Measurements from ENCODE around the gene MLLT11.
A peak's percentile ranks its signal among the peaks of the same experiment; 100 is the strongest.

Gene MLLT11

DNA sequence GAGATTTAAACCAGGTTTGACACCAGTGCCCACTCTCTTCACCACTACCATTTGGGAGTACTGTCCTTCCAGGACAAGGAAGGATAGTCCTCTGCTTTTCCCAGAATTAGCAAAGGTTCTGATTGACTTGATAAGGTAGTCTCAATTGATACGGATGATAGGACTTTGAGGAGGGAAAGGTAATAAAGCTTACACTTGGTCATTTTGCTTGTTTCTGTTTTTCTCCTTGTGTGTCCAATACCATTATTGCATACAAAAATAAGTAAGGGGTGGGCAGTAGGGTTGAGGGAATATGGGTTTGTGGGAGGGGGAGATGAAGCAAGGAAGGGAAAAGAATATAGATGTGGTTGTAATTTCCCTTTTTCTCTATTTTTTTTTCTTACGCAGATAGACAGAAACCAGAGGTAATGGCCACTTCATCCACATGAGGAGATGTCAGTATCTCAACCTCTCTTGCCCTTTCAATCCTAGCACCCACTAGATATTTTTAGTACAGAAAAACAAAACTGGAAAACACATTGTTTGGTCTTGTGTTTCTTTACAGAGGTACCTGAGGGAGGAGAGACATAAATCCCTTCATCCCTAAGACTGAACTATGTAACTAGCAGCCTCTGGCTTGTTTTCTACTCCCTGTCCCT lies 10.0 kb upstream of the MLLT11 start:
- TF ChIP-seq, protein P1, sequence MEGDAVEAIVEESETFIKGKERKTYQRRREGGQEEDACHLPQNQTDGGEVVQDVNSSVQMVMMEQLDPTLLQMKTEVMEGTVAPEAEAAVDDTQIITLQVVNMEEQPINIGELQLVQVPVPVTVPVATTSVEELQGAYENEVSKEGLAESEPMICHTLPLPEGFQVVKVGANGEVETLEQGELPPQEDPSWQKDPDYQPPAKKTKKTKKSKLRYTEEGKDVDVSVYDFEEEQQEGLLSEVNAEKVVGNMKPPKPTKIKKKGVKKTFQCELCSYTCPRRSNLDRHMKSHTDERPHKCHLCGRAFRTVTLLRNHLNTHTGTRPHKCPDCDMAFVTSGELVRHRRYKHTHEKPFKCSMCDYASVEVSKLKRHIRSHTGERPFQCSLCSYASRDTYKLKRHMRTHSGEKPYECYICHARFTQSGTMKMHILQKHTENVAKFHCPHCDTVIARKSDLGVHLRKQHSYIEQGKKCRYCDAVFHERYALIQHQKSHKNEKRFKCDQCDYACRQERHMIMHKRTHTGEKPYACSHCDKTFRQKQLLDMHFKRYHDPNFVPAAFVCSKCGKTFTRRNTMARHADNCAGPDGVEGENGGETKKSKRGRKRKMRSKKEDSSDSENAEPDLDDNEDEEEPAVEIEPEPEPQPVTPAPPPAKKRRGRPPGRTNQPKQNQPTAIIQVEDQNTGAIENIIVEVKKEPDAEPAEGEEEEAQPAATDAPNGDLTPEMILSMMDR (IDR thresholded peaks at IDR 0.05; ENCODE audit: insufficient read depth, low read length, poor library complexity, severe bottlenecking): no peak
- Histone ChIP-seq H3K27me3 (replicated peaks; ENCODE audit: control insufficient read depth, insufficient read depth, low read length) (no peaks in the 10 kb centered on the region), H3K36me3 (ENCODE audit: control insufficient read depth, insufficient read depth, low read length) (peaks cover 15% of the 10 kb centered on the region), H3K4me3 (replicated peaks; ENCODE audit: low read depth, low read length) (no peak overlapping the region)
- DNase-seq (ENCODE audit: extremely low read depth, insufficient read length): no peak

DNA sequence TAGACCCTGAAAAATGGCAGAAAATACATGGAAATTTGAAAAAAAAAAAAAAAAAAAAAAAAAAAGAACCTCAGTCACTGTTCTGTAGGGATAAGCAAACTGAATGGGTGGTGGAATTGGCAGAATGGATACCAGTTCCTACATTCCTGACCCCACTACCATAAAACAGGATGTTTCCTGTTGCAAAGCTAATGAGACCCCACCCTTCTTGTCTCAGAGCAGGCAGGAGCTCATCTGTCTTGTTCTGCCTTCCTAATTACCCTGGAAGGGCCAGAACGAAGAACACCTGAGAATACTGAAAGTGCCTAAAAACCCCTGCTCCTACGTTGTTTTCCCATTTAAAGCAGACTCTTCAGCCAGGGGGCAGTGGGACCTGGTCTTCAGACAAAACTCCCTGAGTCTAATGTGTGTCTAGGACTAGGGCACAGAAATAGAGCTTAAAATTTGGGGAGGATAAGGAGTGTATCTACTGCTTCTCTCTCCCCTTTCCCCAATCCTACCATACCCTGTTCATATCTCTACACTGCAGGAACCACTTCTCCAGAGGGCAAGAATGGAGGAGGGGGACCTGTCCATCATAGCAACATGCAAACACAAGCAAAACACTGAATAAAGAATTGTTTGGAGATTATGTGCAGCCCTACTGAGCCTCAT lies 8.7 kb upstream of the MLLT11 start:
- no peaks in the 10 kb centered on the region for H3K27me3 ChIP-seq (replicated peaks; ENCODE audit: control insufficient read depth, insufficient read depth, low read length)
- H3K4me3 ChIP-seq (replicated peaks; ENCODE audit: low read depth, low read length): no peak overlapping the region
- TF ChIP-seq, protein P1 (IDR thresholded peaks at IDR 0.05; ENCODE audit: insufficient read depth, low read length, poor library complexity, severe bottlenecking): no peak
- peaks cover 25% of the 10 kb centered on the region for H3K36me3 ChIP-seq (ENCODE audit: control insufficient read depth, insufficient read depth, low read length)
- no peak for DNase-seq (ENCODE audit: extremely low read depth, insufficient read length)

DNA sequence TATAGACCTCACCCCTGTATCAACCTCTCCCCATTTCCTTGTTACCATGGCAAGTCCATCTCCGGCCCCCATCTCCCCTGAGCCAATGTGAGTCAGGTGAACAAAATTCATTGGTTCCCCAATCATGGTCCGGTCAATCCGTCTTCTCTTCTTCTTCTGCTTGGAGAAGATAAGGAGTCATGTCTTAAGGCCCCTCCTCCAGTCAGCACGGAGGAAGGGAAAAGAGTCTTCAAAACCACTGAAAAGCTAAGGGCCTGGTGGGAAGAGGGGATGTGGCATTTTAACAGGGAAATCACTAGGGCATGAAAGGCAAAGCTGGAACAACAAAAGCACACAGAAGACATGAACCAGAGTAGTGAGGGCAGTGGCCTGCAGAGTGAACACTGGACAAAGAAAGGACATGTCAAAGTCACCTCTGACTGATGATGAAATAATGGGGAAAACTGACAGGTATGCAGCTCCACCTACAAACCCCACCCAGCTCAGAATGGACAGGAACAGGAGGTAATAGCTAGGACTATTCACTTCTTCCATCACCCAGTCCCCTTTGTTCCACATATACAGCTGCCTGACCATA lies 5.1 kb upstream of the MLLT11 start:
- no peak overlapping the region for H3K4me3 ChIP-seq (replicated peaks; ENCODE audit: low read depth, low read length)
- H3K27me3 ChIP-seq (replicated peaks; ENCODE audit: control insufficient read depth, insufficient read depth, low read length): no peaks in the 10 kb centered on the region
- TF ChIP-seq, protein P1 (IDR thresholded peaks at IDR 0.05; ENCODE audit: insufficient read depth, low read length, poor library complexity, severe bottlenecking): no peak
- DNase-seq (ENCODE audit: extremely low read depth, insufficient read length): no peak
- H3K36me3 ChIP-seq (ENCODE audit: control insufficient read depth, insufficient read depth, low read length): peaks cover 25% of the 10 kb centered on the region

DNA sequence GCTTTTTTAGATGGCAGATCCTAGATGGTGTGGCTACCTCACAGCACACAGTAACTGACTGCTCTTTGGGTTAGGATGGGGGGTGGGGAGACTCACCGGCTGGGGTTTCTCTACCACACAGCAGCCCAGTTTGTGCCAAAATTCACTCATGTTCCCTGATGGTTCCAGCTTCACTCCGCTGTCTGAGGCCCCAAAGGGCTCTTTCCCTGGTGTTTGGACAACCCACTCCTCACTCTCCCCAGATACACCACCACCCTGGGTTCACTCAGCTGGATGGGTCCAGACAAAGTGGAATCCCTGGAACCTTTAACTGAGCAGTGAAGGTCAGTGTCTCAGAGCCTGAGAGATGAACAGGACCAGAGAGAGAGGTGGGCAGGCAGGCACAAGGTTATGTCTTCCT lies 4.6 kb upstream of the MLLT11 start:
- no peaks in the 10 kb centered on the region for H3K27me3 ChIP-seq (replicated peaks; ENCODE audit: control insufficient read depth, insufficient read depth, low read length)
- DNase-seq (ENCODE audit: extremely low read depth, insufficient read length): no peak
- TF ChIP-seq, protein P1 (IDR thresholded peaks at IDR 0.05; ENCODE audit: insufficient read depth, low read length, poor library complexity, severe bottlenecking): no peak
- peaks cover 25% of the 10 kb centered on the region for H3K36me3 ChIP-seq (ENCODE audit: control insufficient read depth, insufficient read depth, low read length)
- no peak overlapping the region for H3K4me3 ChIP-seq (replicated peaks; ENCODE audit: low read depth, low read length)

DNA sequence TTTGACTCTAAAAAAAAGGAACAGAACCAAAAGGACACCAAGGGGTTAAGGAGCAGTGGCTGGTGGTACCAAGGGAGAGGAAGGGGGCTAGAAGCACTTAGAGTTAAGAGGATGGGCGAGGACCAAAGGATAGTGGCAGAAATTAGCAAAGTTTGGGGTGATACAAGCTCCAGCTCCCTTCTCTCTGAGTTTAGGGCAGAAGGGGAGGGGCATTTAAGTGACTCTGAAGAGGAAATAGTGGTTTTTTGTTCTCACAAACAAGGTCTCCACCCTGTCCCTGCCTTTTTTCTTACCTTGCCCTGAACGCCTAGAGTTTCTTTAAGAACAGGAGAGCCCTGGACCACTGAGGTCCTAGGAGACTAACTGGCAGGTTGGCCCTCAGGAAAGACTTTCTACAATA lies 4.0 kb upstream of the MLLT11 start:
- Histone ChIP-seq H3K4me3 (replicated peaks; ENCODE audit: low read depth, low read length) (0 out of 2 replicates have a peak overlapping the region, but pooled peaks have one; percentile 22), H3K36me3 (ENCODE audit: control insufficient read depth, insufficient read depth, low read length) (peaks cover 25% of the 10 kb centered on the region)

More for the DNA sequence above, 4.0 kb upstream of the MLLT11 start:
- TF ChIP-seq, protein P1 (IDR thresholded peaks at IDR 0.05; ENCODE audit: insufficient read depth, low read length, poor library complexity, severe bottlenecking): no peak
- DNase-seq (ENCODE audit: extremely low read depth, insufficient read length): no peak
- H3K27me3 ChIP-seq (replicated peaks; ENCODE audit: control insufficient read depth, insufficient read depth, low read length): no peaks in the 10 kb centered on the region
